Transverse colon (tissue), 4 donors: ENCODE data around the gene ARHGDIG.

Experiments
- EP300 ChIP-seq: sonication (generic); formaldehyde crosslinking; IDR thresholded peaks from one replicate; pipeline ENCODE4 v1.6.1; 2017; ENCODE audit warnings: antibody characterized with exemption, low read depth
- POLR2A ChIP-seq: fragments of 450-650 bp; IDR thresholded peaks from one replicate; pipeline ENCODE4 v1.6.1; 2016; ENCODE audit warnings: antibody characterized with exemption, mild to moderate bottlenecking, moderate library complexity
- POLR2AphosphoS5 ChIP-seq, 3 donors: sonication (generic); formaldehyde crosslinking; IDR thresholded peaks; one replicate each; pipeline ENCODE4 v1.6.1; 2016; ENCODE audit warnings: antibody characterized with exemption in 3 of 3
- TF ChIP-seq, protein P1 (sequence below), 5 experiments: fragments of 200-600 bp in 3 of 5; fragments of 450-650 bp in 2 of 5; sonication (generic) in 3 of 5; IDR thresholded peaks; 1 replicate in 2 of 5; 2 replicates in 3 of 5; pipeline ENCODE4 v1.5.1; 2016 to 2017; ENCODE audit warnings: antibody characterized with exemption in 5 of 5, inconsistent platforms in 3 of 5, mild to moderate bottlenecking in 2 of 5, moderate library complexity in 1 of 5

DNA sequence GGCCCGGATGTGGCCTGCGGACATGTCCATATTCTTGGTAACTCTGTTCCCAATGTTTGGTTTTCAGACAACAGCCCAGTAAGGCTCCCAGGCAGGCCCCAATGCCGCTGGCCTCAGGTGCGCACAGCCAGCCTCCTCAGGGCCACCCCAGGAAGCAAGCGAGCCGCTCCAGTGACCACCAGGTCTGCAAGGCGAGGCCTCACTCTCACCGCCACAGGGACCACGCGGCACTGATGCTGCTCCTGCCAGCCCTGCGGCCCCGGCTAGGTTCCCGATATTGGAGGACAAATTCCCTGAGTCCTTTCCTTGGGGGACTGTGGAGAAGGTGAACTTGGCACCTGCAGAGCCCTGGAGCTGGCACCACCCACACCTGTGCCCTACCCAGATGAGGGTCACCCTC, 21.6 kb downstream of the ARHGDIG start:
- no peak for TF ChIP-seq POLR2A
- TF ChIP-seq, protein P1, sequence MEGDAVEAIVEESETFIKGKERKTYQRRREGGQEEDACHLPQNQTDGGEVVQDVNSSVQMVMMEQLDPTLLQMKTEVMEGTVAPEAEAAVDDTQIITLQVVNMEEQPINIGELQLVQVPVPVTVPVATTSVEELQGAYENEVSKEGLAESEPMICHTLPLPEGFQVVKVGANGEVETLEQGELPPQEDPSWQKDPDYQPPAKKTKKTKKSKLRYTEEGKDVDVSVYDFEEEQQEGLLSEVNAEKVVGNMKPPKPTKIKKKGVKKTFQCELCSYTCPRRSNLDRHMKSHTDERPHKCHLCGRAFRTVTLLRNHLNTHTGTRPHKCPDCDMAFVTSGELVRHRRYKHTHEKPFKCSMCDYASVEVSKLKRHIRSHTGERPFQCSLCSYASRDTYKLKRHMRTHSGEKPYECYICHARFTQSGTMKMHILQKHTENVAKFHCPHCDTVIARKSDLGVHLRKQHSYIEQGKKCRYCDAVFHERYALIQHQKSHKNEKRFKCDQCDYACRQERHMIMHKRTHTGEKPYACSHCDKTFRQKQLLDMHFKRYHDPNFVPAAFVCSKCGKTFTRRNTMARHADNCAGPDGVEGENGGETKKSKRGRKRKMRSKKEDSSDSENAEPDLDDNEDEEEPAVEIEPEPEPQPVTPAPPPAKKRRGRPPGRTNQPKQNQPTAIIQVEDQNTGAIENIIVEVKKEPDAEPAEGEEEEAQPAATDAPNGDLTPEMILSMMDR (IDR thresholded peaks at IDR 0.05), result no peak
- TF ChIP-seq POLR2AphosphoS5 (IDR thresholded peaks at IDR 0.05), result no peak
- no peak for TF ChIP-seq EP300
